NB4 (cell line): ENCODE measurements around the gene KRT74.

ENCODE experiments used
- POLR2A ChIP-seq: IDR thresholded peaks from 2 replicates; pipeline ENCODE4 v1.6.1; 2011; ENCODE audit warnings: mild to moderate bottlenecking; ENCODE audit not compliant: insufficient read length; ENCODE audit errors: extremely low read depth
- TF ChIP-seq, protein P1 (sequence below): IDR thresholded peaks from one replicate; pipeline ENCODE4 v1.5.1; 2012; ENCODE audit warnings: low read depth, low read length
- TF ChIP-seq, protein P2 (sequence below): IDR thresholded peaks from 2 replicates; pipeline ENCODE4 v1.6.1; 2011; ENCODE audit warnings: low read depth, low read length

DNA sequence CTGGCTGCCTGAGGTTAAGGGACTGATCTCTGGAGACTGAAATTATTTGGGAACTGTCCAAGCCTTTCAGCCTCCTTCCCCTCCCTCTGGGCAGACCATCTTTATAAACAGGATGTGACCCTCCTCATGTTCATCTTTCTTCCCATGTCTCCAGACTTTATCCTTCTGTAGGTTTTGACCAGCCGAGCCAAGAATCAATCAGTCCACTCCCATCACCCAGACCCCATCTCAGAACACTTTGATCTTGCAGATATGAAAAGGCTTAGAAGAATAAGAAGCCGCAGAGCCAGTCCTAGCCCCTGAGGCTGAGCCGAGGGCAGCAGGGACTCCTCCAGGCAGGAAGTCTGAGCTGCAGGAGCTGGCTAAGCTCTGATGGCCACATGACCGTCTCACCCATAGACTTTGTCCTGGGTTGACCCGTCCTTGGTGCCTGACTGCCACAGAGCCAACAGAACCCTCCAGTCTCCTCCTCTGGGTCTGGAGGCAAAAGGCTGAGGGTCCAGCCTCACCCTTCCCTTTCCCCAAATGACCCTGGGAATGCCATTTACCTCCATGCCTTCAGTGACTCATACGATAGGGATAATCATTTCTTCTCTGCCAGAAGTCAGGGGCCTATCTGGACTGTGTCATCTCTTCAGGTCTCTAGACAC lies 22.3 kb downstream of the KRT74 start:
- TF ChIP-seq, protein P1, sequence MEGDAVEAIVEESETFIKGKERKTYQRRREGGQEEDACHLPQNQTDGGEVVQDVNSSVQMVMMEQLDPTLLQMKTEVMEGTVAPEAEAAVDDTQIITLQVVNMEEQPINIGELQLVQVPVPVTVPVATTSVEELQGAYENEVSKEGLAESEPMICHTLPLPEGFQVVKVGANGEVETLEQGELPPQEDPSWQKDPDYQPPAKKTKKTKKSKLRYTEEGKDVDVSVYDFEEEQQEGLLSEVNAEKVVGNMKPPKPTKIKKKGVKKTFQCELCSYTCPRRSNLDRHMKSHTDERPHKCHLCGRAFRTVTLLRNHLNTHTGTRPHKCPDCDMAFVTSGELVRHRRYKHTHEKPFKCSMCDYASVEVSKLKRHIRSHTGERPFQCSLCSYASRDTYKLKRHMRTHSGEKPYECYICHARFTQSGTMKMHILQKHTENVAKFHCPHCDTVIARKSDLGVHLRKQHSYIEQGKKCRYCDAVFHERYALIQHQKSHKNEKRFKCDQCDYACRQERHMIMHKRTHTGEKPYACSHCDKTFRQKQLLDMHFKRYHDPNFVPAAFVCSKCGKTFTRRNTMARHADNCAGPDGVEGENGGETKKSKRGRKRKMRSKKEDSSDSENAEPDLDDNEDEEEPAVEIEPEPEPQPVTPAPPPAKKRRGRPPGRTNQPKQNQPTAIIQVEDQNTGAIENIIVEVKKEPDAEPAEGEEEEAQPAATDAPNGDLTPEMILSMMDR: no peak
- no peak for TF ChIP-seq POLR2A
- TF ChIP-seq, protein P2, sequence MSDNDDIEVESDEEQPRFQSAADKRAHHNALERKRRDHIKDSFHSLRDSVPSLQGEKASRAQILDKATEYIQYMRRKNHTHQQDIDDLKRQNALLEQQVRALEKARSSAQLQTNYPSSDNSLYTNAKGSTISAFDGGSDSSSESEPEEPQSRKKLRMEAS: no peak
